Measurements from ENCODE around the gene CNTN4. TPM values are rescaled to one million over a fixed set of nuclear protein-coding genes. Genes with fewer than 3 reads are reported as not detected.

CNTN4 gene
- total and polyA plus RNA-seq, 4 donors, result 1.2 to 3.8 (median 2.6) TPM

GRCh38 chr3:2543247-2543646 is 444.6 kb downstream of the CNTN4 start (continued):
- TF ChIP-seq CTCF (IDR thresholded peaks at IDR 0.05; ENCODE audit: low read depth, low read length, missing input control), result no peak

GRCh38 chr3:2544212-2544611 is 445.5 kb downstream of the CNTN4 start:
- no peak overlapping the region for H3K9ac ChIP-seq (ENCODE audit: low read depth in 1 of 2, low read length in 2 of 2)
- no peak for DNase-seq (ENCODE audit: low spot score)
- WGBS, result 83% methylated on average over 2 of the region's 2 CpGs

More at GRCh38 chr3:2544212-2544611, 445.5 kb downstream of the CNTN4 start:
- no peaks in the 10 kb centered on the region for H3K36me3 ChIP-seq (ENCODE audit: control insufficient read depth in 4 of 4, insufficient read depth in 3 of 4, low read depth in 1 of 4, low read length in 3 of 4)
- no peak for TF ChIP-seq YY1 (IDR thresholded peaks at IDR 0.05)
- no peak for TF ChIP-seq SP1 (IDR thresholded peaks at IDR 0.05)
- TF ChIP-seq GABPA (IDR thresholded peaks at IDR 0.05 in 1 of 2, conservative IDR thresholded peaks at IDR 0.05 in 1 of 2), result no peak
- TF ChIP-seq ATF3 (IDR thresholded peaks at IDR 0.05), result no peak
- no peak for TF ChIP-seq HNF4A (conservative IDR thresholded peaks at IDR 0.05)
- TF ChIP-seq FOXA1 (IDR thresholded peaks at IDR 0.05), result no peak
- no peak for TF ChIP-seq JUND (IDR thresholded peaks at IDR 0.05)
- no peak for TF ChIP-seq TAF1 (conservative IDR thresholded peaks at IDR 0.05)
- no peak for TF ChIP-seq EGR1 (IDR thresholded peaks at IDR 0.05; ENCODE audit: low read depth in 2 of 2)
- no peak for TF ChIP-seq HNF4G (IDR thresholded peaks at IDR 0.05)
- TF ChIP-seq CTCF (IDR thresholded peaks at IDR 0.05; ENCODE audit: low read depth, low read length, missing input control), result no peak
- TF ChIP-seq RXRA (IDR thresholded peaks at IDR 0.05), result no peak
- no peak for TF ChIP-seq MAX (IDR thresholded peaks at IDR 0.05)
- TF ChIP-seq FOXA2 (IDR thresholded peaks at IDR 0.05), result no peak
- TF ChIP-seq REST (IDR thresholded peaks at IDR 0.05), result no peak
- no peaks in the 10 kb centered on the region for H3K27me3 ChIP-seq (ENCODE audit: control insufficient read depth in 4 of 4, insufficient read depth in 4 of 4, low read length in 3 of 4)
- H3K27ac ChIP-seq (ENCODE audit: low read depth in 1 of 2, low read length in 2 of 2), result no peak overlapping the region
- no peaks in the 10 kb centered on the region for H3K9me3 ChIP-seq (ENCODE audit: control insufficient read depth in 4 of 4, low read length in 3 of 4)
- no peak overlapping the region for H3K4me3 ChIP-seq (ENCODE audit: low read depth in 1 of 3, low read length in 3 of 3)
- H3K4me1 ChIP-seq (ENCODE audit: control insufficient read depth in 4 of 4, insufficient read depth in 4 of 4, low read length in 3 of 4), result no peaks in the 10 kb centered on the region

Data from liver (tissue), 9 donors.